H1 (cell line): ENCODE data around the gene FSTL4. TPM values are rescaled to one million over a fixed set of nuclear protein-coding genes. Genes with fewer than 3 reads are reported as not detected.

Experiments
- CTCF ChIA-PET: fragments of 300-600 bp; sonication (Branson Sonifier 250); formaldehyde crosslinking; loops from one replicate; lab custom pipeline; 2021; ENCODE audit not compliant: partially characterized antibody; lab: Charles Lee
- POLR2A ChIA-PET: fragments of 300-600 bp; sonication (Branson Sonifier 250); formaldehyde crosslinking; loops from one replicate; lab custom pipeline; 2021; ENCODE audit warnings: inconsistent platforms; ENCODE audit not compliant: partially characterized antibody; lab: Charles Lee
- DNase-seq, 2 experiments: peaks; one replicate each; pipeline versions ENCODE4 v3.0.0 to v3.0.0-alpha.2; 2010 to 2022; ENCODE audit warnings: low spot score in 2 of 2, low read depth in 1 of 2, mixed read lengths in 1 of 2
- FAIRE-seq: peaks from 2 replicates; lab custom pipeline; 2011; peaks lifted over from hg19 to GRCh38; lab: Jason Lieb, UNC
- H2AFZ ChIP-seq: 2 replicates; pipeline ENCODE4 v1.8.1; 2012; ENCODE audit warnings: low read length, inconsistent platforms
- H2AK5ac ChIP-seq: 2 replicates; pipeline ENCODE4 v1.6.1; 2013; ENCODE audit warnings: low read depth, low read length
- H2BK120ac ChIP-seq: replicated peaks from 2 replicates; pipeline ENCODE3; 2013; ENCODE audit warnings: low read depth, low read length, inconsistent platforms
- H2BK12ac ChIP-seq: 2 replicates; pipeline ENCODE4 v1.6.1; 2013; ENCODE audit warnings: low read depth, low read length
- H2BK15ac ChIP-seq: 2 replicates; pipeline ENCODE4 v1.6.1; 2013; ENCODE audit warnings: low read length
- H2BK20ac ChIP-seq: 2 replicates; pipeline ENCODE4 v1.6.1; 2013; ENCODE audit warnings: low read length
- H2BK5ac ChIP-seq: 2 replicates; pipeline ENCODE4 v1.6.1; 2013; ENCODE audit warnings: low read depth, low read length
- H3K14ac ChIP-seq: 2 replicates; pipeline ENCODE4 v1.6.1; 2013; ENCODE audit warnings: inconsistent platforms; ENCODE audit not compliant: insufficient read length
- H3K18ac ChIP-seq: 2 replicates; pipeline ENCODE4 v1.6.1; 2013; ENCODE audit warnings: low read length; ENCODE audit errors: extremely low read depth
- H3K23ac ChIP-seq: 2 replicates; pipeline ENCODE4 v1.6.1; 2013; ENCODE audit warnings: inconsistent platforms; ENCODE audit not compliant: insufficient read length
- H3K23me2 ChIP-seq: 2 replicates; pipeline ENCODE4 v1.6.1; 2013; ENCODE audit warnings: low read depth, low read length
- H3K27ac ChIP-seq: 2 replicates; pipeline ENCODE4 v1.6.1; 2011; ENCODE audit warnings: low read depth, low read length, inconsistent platforms
- H3K27me3 ChIP-seq, 4 experiments: replicated peaks in 1 of 4; 1 replicate in 1 of 4; 2 replicates in 3 of 4; pipeline versions ENCODE4 v1.6.1 to v1.8.1; 2011 to 2013; ENCODE audit warnings: low read length in 3 of 4, mild to moderate bottlenecking in 3 of 4, inconsistent platforms in 2 of 4, mixed read lengths in 2 of 4, moderate library complexity in 1 of 4; ENCODE audit not compliant: control insufficient read depth in 3 of 4, insufficient read depth in 3 of 4; ENCODE audit errors: extremely low read depth in 1 of 4
- H3K36me3 ChIP-seq, 4 experiments: 2 replicates each; pipeline versions ENCODE4 v1.6.1 to v1.8.1; 2011 to 2013; ENCODE audit warnings: mild to moderate bottlenecking in 4 of 4, low read length in 3 of 4, moderate library complexity in 2 of 4, control low read depth in 1 of 4, inconsistent platforms in 1 of 4; ENCODE audit not compliant: insufficient read depth in 4 of 4, control insufficient read depth in 2 of 4
- H3K4ac ChIP-seq: replicated peaks from 2 replicates; pipeline ENCODE3; 2013; ENCODE audit warnings: low read length, low read depth, mixed read lengths, inconsistent platforms; ENCODE audit not compliant: insufficient read length
- H3K4me1 ChIP-seq, 4 experiments: replicated peaks in 1 of 4; 1 replicate in 1 of 4; 2 replicates in 3 of 4; pipeline versions ENCODE4 v1.6.1 to v1.8.1; 2011 to 2013; ENCODE audit warnings: low read length in 3 of 4, inconsistent platforms in 2 of 4, mixed read lengths in 1 of 4; ENCODE audit not compliant: insufficient read depth in 4 of 4, control insufficient read depth in 3 of 4
- H3K4me2 ChIP-seq, 2 experiments: 2 replicates each; pipeline versions ENCODE4 v1.6.1 to v1.8.1; 2011 to 2013; ENCODE audit warnings: low read depth in 2 of 2, low read length in 2 of 2, control low read depth in 1 of 2, inconsistent platforms in 1 of 2, mild to moderate bottlenecking in 1 of 2; ENCODE audit not compliant: insufficient read depth in 1 of 2
- H3K4me3 ChIP-seq, 4 experiments: fragments of 200-600, 300-600 bp in 1 of 4; sonication (generic), shearing (Covaris generic), sonication (Bioruptor Twin) in 1 of 4; 2 replicates each; pipeline versions ENCODE4 v1.5.1 to v1.8.1; 2011 to 2016; ENCODE audit warnings: low read length in 4 of 4, low read depth in 3 of 4, control low read depth in 2 of 4, inconsistent platforms in 2 of 4, mild to moderate bottlenecking in 2 of 4, mixed read lengths in 1 of 4, moderate library complexity in 1 of 4; ENCODE audit not compliant: insufficient read depth in 2 of 4; ENCODE audit errors: extremely low read depth in 1 of 4
- H3K56ac ChIP-seq: replicated peaks from 2 replicates; pipeline ENCODE3; 2013; ENCODE audit warnings: low read depth, mild to moderate bottlenecking, mixed read lengths, low read length, inconsistent platforms; ENCODE audit not compliant: insufficient read length
- H3K79me1 ChIP-seq: 2 replicates; pipeline ENCODE4 v1.6.1; 2013; ENCODE audit warnings: low read depth, low read length, control low read depth
- H3K79me2 ChIP-seq, 2 experiments: 2 replicates each; pipeline versions ENCODE4 v1.6.1 to v1.8.1; 2012 to 2013; ENCODE audit warnings: low read length in 2 of 2, mild to moderate bottlenecking in 2 of 2, inconsistent platforms in 1 of 2; ENCODE audit not compliant: insufficient read depth in 2 of 2, control insufficient read depth in 1 of 2
- H3K9ac ChIP-seq, 4 experiments: replicated peaks in 1 of 4; 1 replicate in 1 of 4; 2 replicates in 3 of 4; pipeline versions ENCODE4 v1.6.1 to v1.8.1; 2011 to 2013; ENCODE audit warnings: low read depth in 3 of 4, low read length in 3 of 4, control low read depth in 2 of 4, mild to moderate bottlenecking in 2 of 4, moderate library complexity in 2 of 4, inconsistent platforms in 1 of 4; ENCODE audit errors: extremely low read depth in 1 of 4
- H3K9me3 ChIP-seq, 2 experiments: 2 replicates each; pipeline versions ENCODE4 v1.6.1 to v1.8.1; 2012 to 2013; ENCODE audit warnings: mild to moderate bottlenecking in 2 of 2, moderate library complexity in 2 of 2, control low read depth in 1 of 2, inconsistent platforms in 1 of 2, low read depth in 1 of 2, low read length in 1 of 2, mixed read lengths in 1 of 2; ENCODE audit not compliant: insufficient read depth in 2 of 2
- H4K20me1 ChIP-seq, 2 experiments: replicated peaks in 1 of 2; 2 replicates each; pipeline versions ENCODE3 to v1.8.1; 2011 to 2013; ENCODE audit warnings: inconsistent platforms in 2 of 2, low read length in 2 of 2, mild to moderate bottlenecking in 1 of 2; ENCODE audit not compliant: insufficient read depth in 2 of 2, control insufficient read depth in 1 of 2
- H4K5ac ChIP-seq: 2 replicates; pipeline ENCODE4 v1.6.1; 2013; ENCODE audit warnings: low read length, low read depth, mixed read lengths, inconsistent platforms; ENCODE audit not compliant: insufficient read length
- H4K8ac ChIP-seq: 2 replicates; pipeline ENCODE4 v1.8.0; 2013; ENCODE audit warnings: mild to moderate bottlenecking, moderate library complexity, low read length, inconsistent platforms; ENCODE audit not compliant: insufficient read depth; ENCODE audit errors: extremely low read depth
- H4K91ac ChIP-seq: replicated peaks from 2 replicates; pipeline ENCODE3; 2013; ENCODE audit warnings: low read length, mixed read lengths, inconsistent platforms; ENCODE audit not compliant: insufficient read length
- CTCF ChIP-seq, 3 experiments: IDR thresholded peaks; 1 replicate in 2 of 3; 2 replicates in 1 of 3; pipeline versions ENCODE4 v1.5.1 to v1.6.1; 2011; ENCODE audit warnings: low read length in 3 of 3, mild to moderate bottlenecking in 3 of 3, inconsistent platforms in 2 of 3, low read depth in 1 of 3, moderate library complexity in 1 of 3; ENCODE audit not compliant: insufficient read depth in 1 of 3; ENCODE audit errors: control extremely low read depth in 1 of 3
- E2F6 ChIP-seq: IDR thresholded peaks from 2 replicates; pipeline ENCODE4 v1.6.1; 2012; ENCODE audit warnings: inconsistent platforms
- MAX ChIP-seq: IDR thresholded peaks from 2 replicates; pipeline ENCODE4 v1.6.1; 2012; ENCODE audit warnings: inconsistent platforms
- NRF1 ChIP-seq: IDR thresholded peaks from 2 replicates; pipeline ENCODE4 v1.6.1; 2011; ENCODE audit warnings: mild to moderate bottlenecking, low read depth, low read length, improper control_type of control experiment
- PHF8 ChIP-seq: fragments of 200-600 bp; sonication (generic); conservative IDR thresholded peaks from 2 replicates; pipeline ENCODE4 v1.7.1; 2012; ENCODE audit warnings: low read depth, mild to moderate bottlenecking, inconsistent platforms, low read length, moderate library complexity
- RFX5 ChIP-seq: IDR thresholded peaks from 2 replicates; pipeline ENCODE4 v1.6.1; 2011; ENCODE audit warnings: low read depth, low read length, improper control_type of control experiment, borderline replicate concordance
- SIN3A ChIP-seq, 2 experiments: IDR thresholded peaks in 1 of 2; conservative IDR thresholded peaks in 1 of 2; 2 replicates each; pipeline ENCODE4 v1.6.1; 2011 to 2012; ENCODE audit warnings: low read length in 2 of 2, improper control_type of control experiment in 1 of 2, low read depth in 1 of 2, mild to moderate bottlenecking in 1 of 2
- SP1 ChIP-seq: IDR thresholded peaks from 2 replicates; pipeline ENCODE4 v1.6.1; 2011; ENCODE audit warnings: low read depth, low read length
- SP4 ChIP-seq: IDR thresholded peaks from 2 replicates; pipeline ENCODE4 v1.6.1; 2012; ENCODE audit warnings: low read length, inconsistent platforms
- TAF1 ChIP-seq: IDR thresholded peaks from 2 replicates; pipeline ENCODE4 v1.6.1; 2011; ENCODE audit warnings: mild to moderate bottlenecking, low read depth, low read length
- TBP ChIP-seq: IDR thresholded peaks from 2 replicates; pipeline ENCODE4 v1.6.1; 2011; ENCODE audit warnings: low read depth, low read length, improper control_type of control experiment
- WGBS, 2 experiments: shearing (Covaris generic) in 1 of 2; methylation state at CpG; one replicate each; pipeline versions ENCODE4 v1.1.6 to v1.1.7; 2013 to 2015; ENCODE audit warnings: low lambda C conversion rate in 2 of 2, mixed read lengths in 2 of 2, inconsistent platforms in 1 of 2, low coverage in 1 of 2, missing lambda C conversion rate in 1 of 2; ENCODE audit not compliant: insufficient replicate concordance in 2 of 2, insufficient coverage in 1 of 2, insufficient read length in 1 of 2; ENCODE audit errors: extremely low coverage in 1 of 2, missing lambda C conversion rate in 1 of 2; 5-methylcytosine and 5-hydroxymethylcytosine counted together
- polyA plus RNA-seq, 7 experiments: library from polyadenylated mRNA; depleted of rRNA in 3 of 7; stranded (reverse) in 5 of 7; unstranded in 2 of 7; fragments of >200 nt in 5 of 7; fragments of 200-250 nt in 2 of 7; gene quantifications; 1 replicate in 5 of 7; 2 replicates in 1 of 7; 4 replicates in 1 of 7; pipeline versions ENCODE4 v1.2.1 to v1.2.3, GENCODE V29; 2011 to 2013; ENCODE audit warnings: missing spikeins in 2 of 7, mixed read lengths in 2 of 7
- total RNA-seq: library from RNA; stranded (reverse); fragmentation: NEBNext Ultra II Directional; extraction: Animal tissue kit (Norgen Biotek cat#: 25700); gene quantifications from 2 replicates; pipeline ENCODE4 v1.2.1, GENCODE V29; 2021

Gene FSTL4
- total and polyA plus RNA-seq, 2 of the 8 experiments (the other 6 are each of a cell fraction or from before 2014, with no cell fraction given): 3.1 to 4.1 TPM

GRCh38 chr5:133314086-133314485 is 298.3 kb downstream of the FSTL4 start:
- Histone ChIP-seq H4K20me1 (no peaks in the 10 kb centered on the region), H4K91ac (no peak overlapping the region), H2BK120ac (no peak overlapping the region), H2BK5ac (no peak overlapping the region), H3K9me3 (no peaks in the 10 kb centered on the region), H3K18ac (no peak overlapping the region), H4K8ac (no peak overlapping the region), H3K56ac (no peak overlapping the region), H3K27ac (no peak overlapping the region), H2BK12ac (no peak overlapping the region), H3K23ac (no peak overlapping the region), H3K4me3 (no peak overlapping the region), H3K4me1 (no peaks in the 10 kb centered on the region; a peak in 2 of 7 replicates), H3K36me3 (no peaks in the 10 kb centered on the region), H3K23me2 (no peaks in the 10 kb centered on the region), H3K4me2 (no peak overlapping the region), H3K9ac (no peak overlapping the region), H2BK20ac (no peak overlapping the region), H3K79me2 (no peaks in the 10 kb centered on the region), H2AK5ac (no peak overlapping the region), H2AFZ (no peak overlapping the region), H3K14ac (no peak overlapping the region), H2BK15ac (no peak overlapping the region), H3K79me1 (no peaks in the 10 kb centered on the region), H3K27me3 (no peaks in the 10 kb centered on the region), H4K5ac (no peak overlapping the region), H3K4ac (no peak overlapping the region)
- WGBS, 2 experiments: 81% methylated on average over 7 of the region's 7 CpGs; no CpG with 5 or more reads in 1 of the 2 experiments
- FAIRE-seq (no peak), DNase-seq (no peak)
- ChIA-PET POLR2A (no interaction called here), CTCF (interaction anchor here (1.1 to 8.7 kb wide), 6 partner anchors 10 to 200 kb away, joined by 3 to 116 read pairs (median 4); no protein-coding TSS in a partner anchor)
- no peak for TF ChIP-seq SP4
- TF ChIP-seq PHF8: no peak
- TF ChIP-seq MAX: no peak
- TF ChIP-seq SIN3A (conservative IDR thresholded peaks at IDR 0.05 in 1 of 2, IDR thresholded peaks at IDR 0.05 in 1 of 2; ENCODE audit: low read depth in 1 of 2, low read length in 2 of 2): no peak
- TF ChIP-seq RFX5: no peak
- TF ChIP-seq SP1: no peak
- no peak for TF ChIP-seq NRF1
- no peak for TF ChIP-seq TAF1
- TF ChIP-seq TBP: no peak
- no peak for TF ChIP-seq CTCF (IDR thresholded peaks at IDR 0.05; ENCODE audit: control extremely low read depth in 1 of 3, insufficient read depth in 1 of 3, low read depth in 1 of 3, low read length in 3 of 3)
- no peak for TF ChIP-seq E2F6
